ENCODE results near the gene LRRC31. TPM values are rescaled to one million over a fixed set of nuclear protein-coding genes. Genes with fewer than 3 reads are reported as not detected.

Gene LRRC31
- not detected for total RNA-seq (ENCODE audit: insufficient read depth, low replicate concordance)

GRCh38 chr3:169869484-169870220 is at the start of gene LRRC31:
Gene LRRC31, minus strand, starts transcription at chr3:169869935. Its CDS starts 128 bp downstream, at chr3:169869807.
- no peak for DNase-seq (ENCODE audit: low spot score)

DNA sequence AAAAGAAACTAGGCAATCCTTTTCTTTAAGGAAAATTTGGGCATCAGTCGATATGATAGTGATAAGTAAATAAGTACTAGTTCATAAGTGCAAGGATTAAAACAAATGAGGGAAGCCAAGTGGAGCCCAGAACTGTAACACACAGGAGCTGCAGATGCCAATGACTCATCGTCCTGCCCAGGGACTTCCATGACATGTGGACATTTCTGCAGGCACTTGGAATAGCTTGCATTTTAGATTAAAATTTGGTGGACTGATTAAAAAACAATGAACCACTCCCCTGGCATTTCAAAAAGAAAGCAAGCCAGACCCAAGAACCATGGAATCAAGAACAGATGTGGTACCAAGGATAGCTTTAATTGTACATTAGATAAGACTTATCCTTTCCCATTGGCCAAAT is 44.6 kb upstream of the LRRC31 start:
- no peak for DNase-seq (ENCODE audit: low spot score)

GRCh38 chr3:169913323-169913722 is 43.6 kb upstream of the LRRC31 start:
- DNase-seq (ENCODE audit: low spot score): peak; percentile 71

DNA sequence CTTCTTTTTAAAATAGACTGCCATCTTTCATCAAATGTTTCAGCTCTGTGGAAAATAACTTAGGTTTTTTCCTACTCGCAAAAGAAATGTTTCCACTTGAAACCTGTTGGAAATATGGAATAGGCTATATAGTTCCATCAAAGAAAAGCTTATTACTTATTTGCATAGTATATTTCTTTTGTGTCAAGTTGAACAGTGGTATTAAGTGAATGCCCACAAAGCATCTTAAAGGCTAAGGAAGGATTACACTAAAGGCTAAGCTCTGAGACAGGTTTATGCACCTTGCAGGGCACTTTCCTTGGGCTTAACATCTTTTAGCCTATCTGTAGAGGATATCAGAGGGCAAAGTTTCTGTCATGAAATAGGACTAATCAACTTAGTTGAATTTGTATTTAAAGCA is 41.5 kb upstream of the LRRC31 start, which contains the start of gene SAMD7:
TSS of gene SAMD7 (plus strand) at position 301 of the 400 bp plus-strand sequence. CDS start 7,927 bp downstream, outside the sequence.
- DNase-seq (ENCODE audit: low spot score): no peak

- DNase-seq (ENCODE audit: low spot score): no peak
These were observed 38.2 kb upstream of the LRRC31 start for GRCh38 chr3:169907944-169908343.

- no peak for DNase-seq (ENCODE audit: low spot score)
These were observed 37.7 kb upstream of the LRRC31 start for GRCh38 chr3:169907476-169907875.

DNA sequence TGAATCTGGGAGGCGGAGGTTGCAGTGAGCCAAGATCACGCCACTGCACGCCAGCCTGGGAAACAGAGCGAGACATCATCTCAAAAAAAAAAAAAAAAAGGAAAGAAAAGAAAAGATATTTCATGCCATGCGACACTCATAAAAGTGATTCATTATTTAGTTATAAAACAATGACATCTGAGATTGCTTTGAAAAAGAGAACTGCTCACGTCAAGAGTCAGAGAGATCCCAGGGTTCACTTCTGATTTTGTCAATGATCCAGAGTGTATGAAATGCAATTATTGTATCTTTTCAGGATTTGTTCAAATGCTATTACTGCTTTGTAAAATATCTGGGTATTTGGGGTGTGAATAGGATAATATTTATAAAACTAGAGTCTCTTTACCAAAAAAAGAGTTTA is 35.7 kb upstream of the LRRC31 start:
- DNase-seq (ENCODE audit: low spot score): no peak

DNA sequence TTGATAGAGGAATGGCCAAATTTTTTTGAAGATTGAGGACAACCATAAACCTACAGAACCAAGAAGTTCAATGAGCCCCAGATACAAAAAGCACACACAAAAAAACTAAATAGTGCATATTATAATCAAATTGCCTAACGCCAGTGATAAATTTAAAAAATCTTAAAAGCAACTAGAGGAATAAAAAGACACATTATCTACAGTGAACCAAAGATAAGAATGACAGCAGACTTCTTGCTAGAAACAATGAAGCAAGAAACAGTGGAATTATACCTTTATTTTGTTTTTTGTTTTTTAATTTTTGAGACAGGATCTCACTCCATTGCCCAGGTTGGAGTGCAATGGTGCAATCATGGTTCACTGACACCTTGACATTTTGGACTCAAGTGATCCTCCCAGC is 31.7 kb upstream of the LRRC31 start:
- no peak for DNase-seq (ENCODE audit: low spot score)

DNA sequence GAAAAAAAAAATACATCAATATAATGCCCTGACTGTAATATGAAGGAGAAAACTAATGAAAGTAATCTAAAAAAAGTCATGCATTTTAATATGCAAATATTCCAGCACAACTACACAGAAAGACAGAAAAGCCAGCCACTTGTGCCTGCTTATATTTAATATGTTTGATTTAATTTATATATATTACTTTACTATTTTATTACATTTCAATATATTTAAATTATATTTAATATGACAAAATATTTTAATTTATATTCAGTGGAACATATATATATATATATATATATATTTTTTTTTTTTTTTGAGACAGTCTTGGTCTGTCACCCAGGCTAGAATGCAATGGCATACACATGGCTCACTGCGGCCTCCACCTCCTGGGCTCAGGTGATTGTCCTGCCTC is 27.5 kb upstream of the LRRC31 start:
- DNase-seq (ENCODE audit: low spot score): no peak

DNA sequence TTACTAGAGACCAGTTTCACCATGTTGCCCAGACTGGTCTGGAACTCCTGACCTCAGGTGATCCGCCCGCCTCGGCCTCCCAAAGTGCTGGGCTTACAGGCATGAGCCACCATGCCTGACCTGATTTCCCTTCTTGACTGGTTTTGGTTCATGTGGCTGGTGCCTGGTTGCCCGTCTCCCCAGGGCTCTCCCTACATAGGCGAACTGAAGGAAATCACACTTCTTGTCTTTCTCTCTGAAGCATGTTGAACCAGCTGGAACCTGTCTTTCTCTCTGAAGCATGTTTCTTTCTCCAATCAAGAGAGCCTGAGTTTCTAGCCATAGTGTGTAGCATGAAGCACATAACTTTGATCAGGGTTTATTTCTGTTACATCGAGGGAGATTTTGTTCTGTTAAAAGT is 25.3 kb upstream of the LRRC31 start:
- DNase-seq (ENCODE audit: low spot score): no peak

GRCh38 chr3:169894110-169894509 is 24.4 kb upstream of the LRRC31 start:
- peak; percentile 16 for DNase-seq (ENCODE audit: low spot score)

DNA sequence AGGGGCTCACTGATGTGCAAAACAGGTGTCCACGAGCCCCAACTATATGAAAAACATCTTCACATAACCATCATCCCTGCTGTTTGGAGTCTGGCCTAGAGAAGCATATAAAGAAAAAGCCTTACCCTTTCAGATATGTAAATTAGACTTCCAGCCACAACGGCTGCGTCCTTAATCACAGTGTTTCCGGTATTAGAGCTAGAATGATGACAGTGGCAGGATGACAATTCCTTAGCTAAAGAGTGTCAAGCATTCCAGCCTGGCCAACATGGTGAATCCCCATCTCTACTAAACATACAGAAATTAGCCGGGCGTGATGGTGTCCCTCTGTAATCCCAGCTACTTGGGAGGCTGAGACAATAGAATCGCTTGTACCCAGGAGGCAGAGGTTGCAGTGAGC is 22.2 kb upstream of the LRRC31 start:
- no peak for DNase-seq (ENCODE audit: low spot score)

DNA sequence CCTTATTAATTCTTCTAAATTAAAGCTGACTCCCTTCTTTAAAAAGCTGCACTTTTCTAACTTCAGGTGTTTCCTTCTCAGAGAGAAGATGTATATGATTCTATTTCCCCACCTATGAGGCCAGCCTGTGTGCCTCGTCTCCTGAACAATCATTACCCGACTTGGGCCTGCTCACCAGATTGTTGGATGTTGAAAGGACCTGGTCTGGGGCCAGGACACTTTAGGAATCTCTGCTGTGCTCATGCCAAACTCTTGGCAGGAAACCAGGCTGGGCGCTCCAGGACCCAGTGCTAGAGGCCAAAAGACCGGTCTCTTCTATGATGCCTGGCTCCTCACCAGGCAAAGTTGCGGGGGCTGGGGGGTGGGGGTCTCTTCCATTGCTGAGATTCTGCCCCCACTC is 16.9 kb upstream of the LRRC31 start:
- DNase-seq (ENCODE audit: low spot score): peak; percentile 45

- no peak for DNase-seq (ENCODE audit: low spot score)
These were observed 11.0 kb upstream of the LRRC31 start for GRCh38 chr3:169880576-169881250.

DNA sequence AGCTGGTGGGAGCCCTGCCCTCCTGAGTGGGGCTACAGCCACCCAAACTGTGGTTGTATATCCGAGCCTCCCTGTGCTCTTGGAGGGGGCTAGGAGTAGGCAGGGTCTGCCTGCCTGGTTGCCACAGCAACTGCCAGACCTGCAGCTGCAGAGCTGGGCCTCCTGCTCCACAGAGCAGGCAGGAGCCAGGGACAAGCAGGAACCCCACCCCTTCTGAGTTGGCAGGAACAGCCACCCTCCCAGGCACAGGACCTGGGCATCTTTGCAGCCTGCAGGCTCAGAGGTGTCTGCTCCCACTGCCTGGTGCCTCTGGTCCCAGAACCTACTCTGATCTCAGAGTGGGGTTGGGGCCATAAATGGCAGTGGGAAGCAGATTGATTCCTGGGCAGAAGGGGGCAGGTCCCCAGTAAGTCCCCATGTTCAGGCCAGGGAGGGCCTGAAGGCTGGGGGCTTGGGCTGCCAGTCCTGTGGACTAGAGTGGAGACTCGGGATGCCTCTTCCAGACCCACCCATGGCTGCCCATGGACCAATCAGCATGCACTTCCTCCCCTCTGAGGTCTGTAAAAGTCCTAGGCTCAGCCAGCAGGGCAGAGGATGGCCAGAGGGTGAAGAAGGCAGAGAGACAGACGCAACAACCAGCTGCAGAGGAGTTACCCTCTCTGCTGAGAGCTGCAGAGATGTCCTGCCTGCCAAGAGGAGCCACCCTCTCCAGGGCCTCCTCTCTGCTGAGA is 10.3 kb upstream of the LRRC31 start:
- DNase-seq (ENCODE audit: low spot score): no peak

GRCh38 chr3:169879013-169879557 is 9.3 kb upstream of the LRRC31 start:
- DNase-seq (ENCODE audit: low spot score): no peak

GRCh38 chr3:169871129-169871886 is 1.6 kb upstream of the LRRC31 start:
- DNase-seq (ENCODE audit: low spot score): no peak

GRCh38 chr3:169868369-169868768 is 1.4 kb downstream of the LRRC31 start:
- no peak for DNase-seq (ENCODE audit: low spot score)

DNA sequence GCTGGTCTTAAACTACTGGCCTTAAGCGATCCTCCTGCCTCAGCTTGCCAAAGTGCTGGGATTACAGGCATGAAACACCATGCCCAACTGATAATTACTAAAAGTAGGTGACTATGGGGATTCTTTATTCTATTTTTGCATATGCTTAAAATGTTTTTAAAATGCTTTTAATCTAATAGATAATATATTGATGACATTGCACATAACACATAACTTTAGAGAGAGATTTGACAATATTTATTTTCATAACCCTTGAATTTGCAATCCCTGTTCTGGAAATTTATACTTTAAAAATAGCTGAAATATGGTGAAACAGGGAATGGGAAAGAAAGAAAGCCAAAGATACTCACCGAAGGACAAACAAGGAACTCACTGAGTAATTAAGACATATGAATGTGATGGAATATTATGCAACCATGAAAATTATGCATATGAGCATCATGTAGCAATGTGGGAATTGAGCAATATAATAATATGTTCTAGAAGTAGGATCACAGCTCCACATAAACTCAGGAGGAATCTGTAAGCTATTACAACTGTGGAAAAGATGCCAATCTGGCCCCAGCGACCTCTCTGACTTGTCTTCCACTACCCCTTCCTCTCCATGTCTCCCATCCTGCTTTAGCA is 2.0 kb downstream of the LRRC31 start:
- no peak for DNase-seq (ENCODE audit: low spot score)

DNA sequence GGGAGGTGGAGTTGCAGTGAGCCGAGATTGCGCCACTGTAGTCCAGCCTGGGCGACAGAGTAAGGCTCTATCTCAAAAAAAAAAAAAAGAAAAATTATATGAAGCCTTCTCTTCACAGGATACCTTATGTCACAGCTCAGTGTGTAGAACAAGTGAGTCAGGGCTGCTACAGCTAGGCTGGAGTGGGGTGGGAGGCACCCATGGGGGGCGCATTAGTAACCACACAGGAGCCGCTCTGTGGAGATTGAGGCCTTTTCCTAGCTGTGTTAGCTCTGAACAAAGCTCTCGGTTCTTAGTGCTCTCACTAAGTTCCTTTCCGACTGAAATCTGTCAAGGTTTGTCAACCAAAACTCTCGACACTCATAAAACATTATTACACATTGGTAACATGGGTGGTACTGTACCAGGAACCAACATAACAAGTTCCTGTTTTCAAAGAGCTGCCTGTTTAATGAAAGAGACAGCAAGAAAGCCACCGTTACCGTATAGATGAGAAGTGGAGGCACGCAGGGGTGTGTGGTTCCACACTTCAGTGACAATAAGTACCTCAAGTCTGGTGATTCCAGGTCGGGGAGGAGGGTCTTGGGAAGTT is 4.5 kb downstream of the LRRC31 start:
- no peak for DNase-seq (ENCODE audit: low spot score)

DNA sequence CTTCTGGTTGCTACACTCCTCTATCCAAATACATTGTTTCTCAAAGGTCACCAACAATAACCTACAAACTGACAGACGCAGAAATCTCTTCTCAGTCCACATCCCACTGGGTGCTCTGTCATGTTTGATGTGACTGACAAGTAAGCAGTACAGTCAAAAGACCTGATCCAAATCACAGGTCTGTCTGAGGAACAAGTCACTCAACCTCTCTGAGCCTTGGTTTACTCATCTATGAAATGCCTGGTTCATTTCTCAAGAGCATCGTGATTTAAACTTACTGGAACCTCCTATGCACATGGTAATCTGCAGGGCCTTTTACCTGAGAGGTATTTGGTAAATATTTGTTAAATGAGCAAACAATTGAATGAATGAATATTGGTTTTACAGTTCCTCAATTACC is 5.5 kb downstream of the LRRC31 start:
- DNase-seq (ENCODE audit: low spot score): no peak

Measured in umbilical cord (tissue), 2 donors.